Tibial nerve (tissue), 4 donors: Measurements from ENCODE around the gene ANKRD61.

Source experiments
- CTCF ChIP-seq, 5 experiments: fragments of 200-600 bp in 3 of 5; fragments of 450-650 bp in 2 of 5; sonication (generic) in 3 of 5; IDR thresholded peaks; one replicate each; pipeline ENCODE4 v1.5.1; 2016 to 2019; ENCODE audit warnings: antibody characterized with exemption in 5 of 5, mild to moderate bottlenecking in 3 of 5, moderate library complexity in 2 of 5
- EP300 ChIP-seq, 2 donors: sonication (generic); formaldehyde crosslinking; IDR thresholded peaks; one replicate each; pipeline ENCODE4 v1.6.1; 2017; ENCODE audit warnings: antibody characterized with exemption in 2 of 2, mild to moderate bottlenecking in 1 of 2
- POLR2A ChIP-seq, 2 donors: fragments of 450-650 bp; IDR thresholded peaks; one replicate each; pipeline ENCODE4 v1.6.1; 2017; ENCODE audit warnings: antibody characterized with exemption in 2 of 2, mild to moderate bottlenecking in 2 of 2, moderate library complexity in 2 of 2

- TF ChIP-seq EP300 (IDR thresholded peaks at IDR 0.05) (no peak), POLR2A (IDR thresholded peaks at IDR 0.05) (no peak), CTCF (IDR thresholded peaks at IDR 0.05) (no peak)
Observed at GRCh38 chr7:6030988-6031387, at the start of gene ANKRD61.
